Measurements from ENCODE around the gene LIPT2.
"Not testable (repeated sequence)": the region's sequence is repeated elsewhere in the genome, so short reads cannot be mapped to it uniquely, and the experiment has no call there.

The LIPT2 gene

GRCh38 chr11:74492974-74493790 lies at the start of gene LIPT2:
LIPT2 (minus strand) TSS chr11:74493724; CDS start chr11:74493703, 21 bp downstream.
- DNase-seq (ENCODE audit: low spot score) = peak; percentile 68

- no peak for DNase-seq (ENCODE audit: low spot score)
These were observed 47.9 kb upstream of the LIPT2 start for GRCh38 chr11:74541466-74541865.

- DNase-seq (ENCODE audit: low spot score) = no peak
These were observed 46.7 kb upstream of the LIPT2 start for GRCh38 chr11:74540270-74540669.

GRCh38 chr11:74538680-74539079 lies 45.2 kb upstream of the LIPT2 start:
- DNase-seq (ENCODE audit: low spot score) = no peak

- no peak for DNase-seq (ENCODE audit: low spot score)
These were observed 42.0 kb upstream of the LIPT2 start for GRCh38 chr11:74535371-74536160.

GRCh38 chr11:74534946-74535275 lies 41.4 kb upstream of the LIPT2 start:
- not testable (repeated sequence) for DNase-seq (ENCODE audit: low spot score)

GRCh38 chr11:74534216-74534945 lies 40.9 kb upstream of the LIPT2 start:
- DNase-seq (ENCODE audit: low spot score) = no peak

GRCh38 chr11:74533421-74533820 lies 39.9 kb upstream of the LIPT2 start:
- DNase-seq (ENCODE audit: low spot score) = no peak

- no peak for DNase-seq (ENCODE audit: low spot score)
These were observed 39.1 kb upstream of the LIPT2 start for GRCh38 chr11:74532501-74533246.

GRCh38 chr11:74524978-74525377 lies 31.5 kb upstream of the LIPT2 start:
- DNase-seq (ENCODE audit: low spot score) = no peak

- no peak for DNase-seq (ENCODE audit: low spot score)
These were observed 31.0 kb upstream of the LIPT2 start for GRCh38 chr11:74524501-74524900.

- DNase-seq (ENCODE audit: low spot score) = no peak
These were observed 29.3 kb upstream of the LIPT2 start for GRCh38 chr11:74522776-74523175.

- no peak for DNase-seq (ENCODE audit: low spot score)
These were observed 28.2 kb upstream of the LIPT2 start for GRCh38 chr11:74521666-74522252.

- no peak for DNase-seq (ENCODE audit: low spot score)
These were observed 27.6 kb upstream of the LIPT2 start for GRCh38 chr11:74520927-74521665.

- no peak for DNase-seq (ENCODE audit: low spot score)
These were observed 26.8 kb upstream of the LIPT2 start for GRCh38 chr11:74520316-74520715.

- DNase-seq (ENCODE audit: low spot score) = no peak
These were observed 26.2 kb upstream of the LIPT2 start for GRCh38 chr11:74519710-74520109.

GRCh38 chr11:74517592-74517991 lies 24.1 kb upstream of the LIPT2 start:
- not testable (repeated sequence) for DNase-seq (ENCODE audit: low spot score)

GRCh38 chr11:74507582-74507981 lies 14.1 kb upstream of the LIPT2 start:
- DNase-seq (ENCODE audit: low spot score) = no peak

- no peak for DNase-seq (ENCODE audit: low spot score)
These were observed 13.3 kb upstream of the LIPT2 start for GRCh38 chr11:74506823-74507222.

GRCh38 chr11:74505911-74506310 lies 12.4 kb upstream of the LIPT2 start:
- DNase-seq (ENCODE audit: low spot score) = no peak
